ENCODE measurements around the gene SEMA5A. TPM values are rescaled to one million over a fixed set of nuclear protein-coding genes. Genes with fewer than 3 reads are reported as not detected.

Gene SEMA5A
- total RNA-seq, 4 donors from 2014 or later: 2.3 to 4.7 (median 3.7) TPM

DNA sequence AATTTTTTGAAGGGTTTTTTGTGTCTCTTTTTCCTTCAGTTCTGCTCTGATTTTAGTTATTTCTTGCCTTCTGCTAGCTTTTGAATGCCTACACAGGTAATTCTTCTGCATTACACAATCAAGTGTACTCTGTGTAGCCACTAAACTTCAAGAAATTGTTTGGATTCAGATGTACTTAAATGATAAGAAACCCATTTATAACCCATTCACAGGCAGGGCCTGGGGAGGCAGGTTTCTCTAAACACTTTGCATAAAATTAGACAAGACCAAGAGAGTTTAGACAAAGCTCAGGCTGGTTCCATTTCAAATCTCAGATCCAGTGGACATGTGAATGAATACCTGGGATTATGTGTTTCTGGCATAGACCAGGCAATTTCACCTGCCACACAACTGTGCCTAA, 41.3 kb upstream of the SEMA5A start:
- Histone ChIP-seq H3K4me3 (no peak overlapping the region), H3K36me3 (no peaks in the 10 kb centered on the region), H3K9me3 (no peaks in the 10 kb centered on the region), H3K27ac (no peak overlapping the region), H3K4me1 (no peaks in the 10 kb centered on the region), H3K27me3 (no peaks in the 10 kb centered on the region)
- TF ChIP-seq, protein P1, sequence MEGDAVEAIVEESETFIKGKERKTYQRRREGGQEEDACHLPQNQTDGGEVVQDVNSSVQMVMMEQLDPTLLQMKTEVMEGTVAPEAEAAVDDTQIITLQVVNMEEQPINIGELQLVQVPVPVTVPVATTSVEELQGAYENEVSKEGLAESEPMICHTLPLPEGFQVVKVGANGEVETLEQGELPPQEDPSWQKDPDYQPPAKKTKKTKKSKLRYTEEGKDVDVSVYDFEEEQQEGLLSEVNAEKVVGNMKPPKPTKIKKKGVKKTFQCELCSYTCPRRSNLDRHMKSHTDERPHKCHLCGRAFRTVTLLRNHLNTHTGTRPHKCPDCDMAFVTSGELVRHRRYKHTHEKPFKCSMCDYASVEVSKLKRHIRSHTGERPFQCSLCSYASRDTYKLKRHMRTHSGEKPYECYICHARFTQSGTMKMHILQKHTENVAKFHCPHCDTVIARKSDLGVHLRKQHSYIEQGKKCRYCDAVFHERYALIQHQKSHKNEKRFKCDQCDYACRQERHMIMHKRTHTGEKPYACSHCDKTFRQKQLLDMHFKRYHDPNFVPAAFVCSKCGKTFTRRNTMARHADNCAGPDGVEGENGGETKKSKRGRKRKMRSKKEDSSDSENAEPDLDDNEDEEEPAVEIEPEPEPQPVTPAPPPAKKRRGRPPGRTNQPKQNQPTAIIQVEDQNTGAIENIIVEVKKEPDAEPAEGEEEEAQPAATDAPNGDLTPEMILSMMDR (IDR thresholded peaks at IDR 0.05): no peak
- no peak for TF ChIP-seq POLR2A (IDR thresholded peaks at IDR 0.05)
- TF ChIP-seq EP300 (IDR thresholded peaks at IDR 0.05): no peak
- TF ChIP-seq POLR2AphosphoS5 (IDR thresholded peaks at IDR 0.05): no peak
- no peak for ATAC-seq

DNA sequence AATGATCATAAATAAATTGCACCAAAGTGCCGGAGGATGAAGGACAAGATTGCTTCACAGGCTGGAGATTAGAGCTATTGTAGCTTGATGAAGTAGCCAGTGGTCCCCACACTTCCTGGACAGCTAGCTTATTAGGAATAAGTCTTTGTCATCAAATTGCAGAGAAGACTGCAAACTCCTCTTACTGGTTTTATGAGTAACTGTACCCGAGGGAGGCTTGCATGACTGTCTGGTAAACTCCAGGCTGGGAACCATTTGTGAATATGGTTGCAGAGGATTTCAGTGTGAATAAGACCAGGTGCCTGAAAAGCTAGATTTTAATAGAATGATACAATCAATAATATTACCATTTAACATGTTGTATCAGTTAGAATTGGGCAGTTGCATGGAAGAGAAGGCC, 36.5 kb upstream of the SEMA5A start:
- no peaks in the 10 kb centered on the region for H3K27me3 ChIP-seq
- H3K27ac ChIP-seq: no peak overlapping the region
- H3K4me1 ChIP-seq: no peaks in the 10 kb centered on the region
- H3K9me3 ChIP-seq: no peaks in the 10 kb centered on the region
- no peaks in the 10 kb centered on the region for H3K36me3 ChIP-seq
- H3K4me3 ChIP-seq: no peak overlapping the region
- no peak for TF ChIP-seq POLR2A (IDR thresholded peaks at IDR 0.05)
- TF ChIP-seq POLR2AphosphoS5 (IDR thresholded peaks at IDR 0.05): no peak
- TF ChIP-seq EP300 (IDR thresholded peaks at IDR 0.05): no peak
- TF ChIP-seq, protein P1 (IDR thresholded peaks at IDR 0.05): no peak
- WGBS, 2 donors (ENCODE audit: low coverage in 1 of 2): 70 to 90% methylated on average over 2 of the region's 2 CpGs
- ATAC-seq: no peak

DNA sequence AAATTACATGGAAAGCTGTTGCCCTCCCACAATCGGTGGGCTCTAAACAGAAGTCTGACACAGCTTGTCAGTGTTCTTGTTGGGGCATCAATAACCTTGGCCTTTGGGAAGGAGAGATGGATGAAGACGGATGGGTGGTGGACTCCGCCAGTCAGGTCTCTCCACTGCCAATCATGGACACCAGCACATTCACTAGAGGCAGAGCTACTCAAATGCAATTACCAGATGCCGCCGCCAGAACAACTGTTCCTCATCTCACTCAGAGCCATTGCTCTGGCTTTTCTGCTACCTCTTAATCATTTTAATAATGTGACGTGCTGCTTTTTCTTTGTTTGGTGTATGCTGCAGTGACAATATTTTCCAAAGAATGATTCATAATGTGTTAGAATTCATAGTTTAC, 27.9 kb upstream of the SEMA5A start:
- Histone ChIP-seq H3K27me3 (no peaks in the 10 kb centered on the region), H3K27ac (no peak overlapping the region), H3K4me3 (no peak overlapping the region), H3K9me3 (no peaks in the 10 kb centered on the region), H3K4me1 (no peaks in the 10 kb centered on the region), H3K36me3 (no peaks in the 10 kb centered on the region)
- WGBS, 2 donors (ENCODE audit: low coverage in 1 of 2): 29 to 41% methylated on average over 3 to 4 of the region's 6 CpGs
- TF ChIP-seq, protein P1 (IDR thresholded peaks at IDR 0.05): no peak
- TF ChIP-seq POLR2A (IDR thresholded peaks at IDR 0.05) (no peak), EP300 (IDR thresholded peaks at IDR 0.05) (no peak)
- ATAC-seq: no peak

DNA sequence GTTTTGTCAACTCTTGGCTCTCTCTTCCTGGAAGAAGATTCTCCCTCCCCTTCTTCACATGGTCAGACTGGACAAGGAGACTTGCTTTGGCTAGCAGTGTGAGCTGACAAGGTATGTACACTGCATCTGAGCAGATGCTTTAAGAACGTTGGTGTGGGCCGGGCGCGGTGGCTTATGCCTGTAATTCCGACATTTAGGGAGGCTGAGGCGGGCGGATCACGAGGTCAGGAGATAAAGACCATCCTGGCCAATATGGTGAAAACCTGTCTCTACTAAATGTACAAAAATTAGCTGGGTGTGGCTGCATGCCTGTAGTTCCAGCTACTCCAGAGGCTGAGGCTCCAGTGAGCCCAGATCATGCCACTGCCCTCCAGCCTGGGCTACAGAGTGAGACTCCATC, 26.4 kb upstream of the SEMA5A start:
- ATAC-seq: no peak
- no peaks in the 10 kb centered on the region for H3K9me3 ChIP-seq
- no peaks in the 10 kb centered on the region for H3K27me3 ChIP-seq
- TF ChIP-seq, protein P1 (IDR thresholded peaks at IDR 0.05): no peak
- TF ChIP-seq POLR2AphosphoS5 (IDR thresholded peaks at IDR 0.05) (no peak), POLR2A (IDR thresholded peaks at IDR 0.05) (no peak), EP300 (IDR thresholded peaks at IDR 0.05) (no peak)
- H3K4me1 ChIP-seq: no peaks in the 10 kb centered on the region
- WGBS, 2 donors (ENCODE audit: low coverage in 1 of 2): 88% methylated on average over 8 of the region's 8 CpGs; no CpG with 5 or more reads in 1 of the 2 donors
- no peak overlapping the region for H3K27ac ChIP-seq
- H3K36me3 ChIP-seq: no peaks in the 10 kb centered on the region
- H3K4me3 ChIP-seq: no peak overlapping the region

DNA sequence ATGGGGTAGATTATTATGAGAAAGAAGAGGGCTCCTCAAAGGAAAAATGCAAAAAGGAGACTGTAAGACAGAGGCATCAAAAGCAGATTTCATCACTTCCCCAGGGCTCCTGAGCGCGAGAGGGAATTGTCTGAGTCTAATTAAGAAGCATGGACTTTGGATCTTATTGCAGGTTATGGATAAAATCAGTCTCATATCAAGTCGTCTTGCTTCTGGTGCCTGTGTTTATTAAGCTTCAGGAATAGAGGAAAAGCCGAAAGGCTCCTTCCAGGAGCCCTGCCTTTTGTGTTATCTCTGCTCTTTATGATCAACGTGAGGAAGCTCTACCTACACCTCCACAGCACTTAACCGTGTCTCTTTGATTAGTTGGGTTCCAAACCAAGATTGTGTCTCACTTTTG, 25.0 kb upstream of the SEMA5A start:
- no peak overlapping the region for H3K4me3 ChIP-seq
- no peak for ATAC-seq
- H3K27ac ChIP-seq: no peak overlapping the region
- H3K36me3 ChIP-seq: no peaks in the 10 kb centered on the region
- H3K4me1 ChIP-seq: no peaks in the 10 kb centered on the region
- no peaks in the 10 kb centered on the region for H3K9me3 ChIP-seq
- TF ChIP-seq POLR2A (IDR thresholded peaks at IDR 0.05) (no peak), POLR2AphosphoS5 (IDR thresholded peaks at IDR 0.05) (no peak), EP300 (IDR thresholded peaks at IDR 0.05) (no peak)
- TF ChIP-seq, protein P1 (IDR thresholded peaks at IDR 0.05): no peak
- H3K27me3 ChIP-seq: no peaks in the 10 kb centered on the region
- 86 to 87% methylated on average over 6 of the region's 6 CpGs for whole genome bisulfite sequencing, 2 donors (ENCODE audit: low coverage in 1 of 2)

Measured in gastroesophageal sphincter (tissue), 4 donors.